ENCODE data around the gene RPS29. TPM values are rescaled to one million over a fixed set of nuclear protein-coding genes. Genes with fewer than 3 reads are reported as not detected.

The RPS29 gene
- total and polyA plus RNA-seq, 2 of the 13 experiments (the other 11 are each of a cell fraction or from before 2014, with no cell fraction given): 4,303 to 8,215 TPM

GRCh38 chr14:49585803-49586672 is at the start of gene RPS29 (continued):
- no peak for TF ChIP-seq NFAT5 (CRISPR knock-in tag; IDR thresholded peaks at IDR 0.05)
- peak; percentile 65 for TF ChIP-seq ZNF3 (CRISPR knock-in tag; IDR thresholded peaks at IDR 0.05)
- TF ChIP-seq JARID2 (CRISPR knock-in tag; IDR thresholded peaks at IDR 0.05; ENCODE audit: insufficient replicate concordance): no peak
- TF ChIP-seq ZNF326 (CRISPR knock-in tag; IDR thresholded peaks at IDR 0.05; ENCODE audit: borderline replicate concordance): no peak
- TF ChIP-seq SYNCRIP (IDR thresholded peaks at IDR 0.05; ENCODE audit: insufficient read depth, low read depth, low read length): no peak
- 0 out of 2 replicates have a peak, but pooled peaks have one; percentile 20 for TF ChIP-seq MAFF (IDR thresholded peaks at IDR 0.05; ENCODE audit: low read depth, low read length)
- TF ChIP-seq ARID5B (CRISPR knock-in tag; IDR thresholded peaks at IDR 0.05): peak; percentile 74
- peak; percentile 54; the same call in 1 of the 2 replicates for TF ChIP-seq SOX5 (CRISPR knock-in tag; IDR thresholded peaks at IDR 0.05; ENCODE audit: borderline replicate concordance)
- 0 out of 2 replicates have a peak, but pooled peaks have one; percentile 32 for TF ChIP-seq ZMAT3 (CRISPR knock-in tag; conservative IDR thresholded peaks at IDR 0.05)
- TF ChIP-seq TBP (CRISPR knock-in tag; IDR thresholded peaks at IDR 0.05): peak; percentile 40; the same call in 1 of the 2 replicates
- no peak; the same call in 1 of the 2 replicates for TF ChIP-seq ZNF234 (CRISPR knock-in tag; conservative IDR thresholded peaks at IDR 0.05)
- TF ChIP-seq CSRNP2 (CRISPR knock-in tag; conservative IDR thresholded peaks at IDR 0.05; ENCODE audit: low read depth): no peak
- peak; percentile 71; the same call in 1 of the 2 replicates for TF ChIP-seq ZNF670 (CRISPR knock-in tag; IDR thresholded peaks at IDR 0.05; ENCODE audit: borderline replicate concordance)
- no peak for TF ChIP-seq ZNF576 (CRISPR knock-in tag; IDR thresholded peaks at IDR 0.05)
- TF ChIP-seq ZNF224 (CRISPR knock-in tag; IDR thresholded peaks at IDR 0.05): peak; percentile 95; the same call in 1 of the 2 replicates
- peak; percentile 77; the same call in 1 of the 2 replicates for TF ChIP-seq ZMYM4 (CRISPR knock-in tag; IDR thresholded peaks at IDR 0.05)
- peak; percentile 100 for TF ChIP-seq ATF7 (IDR thresholded peaks at IDR 0.05)
- peak; percentile 99 for TF ChIP-seq ATF7 (CRISPR knock-in tag; IDR thresholded peaks at IDR 0.05)
